Colonic mucosa (tissue), 4 donors: ENCODE data around the gene TANGO6. TPM values are rescaled to one million over a fixed set of nuclear protein-coding genes. Genes with fewer than 3 reads are reported as not detected.

ENCODE experiments used
- DNase-seq: peaks from one replicate; pipeline ENCODE4 v3.0.0-alpha.2; 2020
- H3K27ac ChIP-seq: fragments of 200-600 bp; one replicate; pipeline ENCODE4 v1.8.0; 2021
- H3K27me3 ChIP-seq: fragments of 200-600 bp; one replicate; pipeline ENCODE4 v1.8.0; 2021
- H3K36me3 ChIP-seq: fragments of 200-600 bp; one replicate; pipeline ENCODE4 v1.8.0; 2021
- H3K4me1 ChIP-seq: fragments of 200-600 bp; one replicate; pipeline ENCODE4 v1.8.0; 2021; ENCODE audit warnings: mild to moderate bottlenecking
- H3K4me3 ChIP-seq: fragments of 200-600 bp; one replicate; pipeline ENCODE4 v1.8.0; 2021
- H3K9ac ChIP-seq, 2 donors: one replicate each; pipeline ENCODE4 v1.7.0; 2013; ENCODE audit warnings: control low read depth in 2 of 2, low read depth in 2 of 2, low read length in 2 of 2
- H3K9me3 ChIP-seq: fragments of 200-600 bp; one replicate; pipeline ENCODE4 v1.8.0; 2021
- CTCF ChIP-seq: fragments of 200-600 bp; IDR thresholded peaks from one replicate; pipeline ENCODE4 v1.8.0; 2022; ENCODE audit warnings: antibody characterized with exemption, mild to moderate bottlenecking
- intact Hi-C: fragments of 100-400 bp; cut with DNase I; formaldehyde crosslinking; loops from one replicate; pipeline ENCODE4 v1.14.1; 2022
- total RNA-seq, 2 donors: library from RNA; stranded (reverse); fragmentation: NEBNext Ultra II Directional in 1 of 2; extraction: Animal tissue kit (Norgen Biotek cat#: 25700) in 1 of 2; gene quantifications; one replicate each; pipeline ENCODE4 v1.2.1, GENCODE V29; 2021
- donor health status: healthy.
- donor health status: DM: no; HTN: no; CAD: no.
- donor health status: DM: no; HTN: no; CAD: no.

Gene TANGO6
- total RNA-seq, 2 donors from 2014 or later, result 6.6 to 10.1 TPM

- intact Hi-C loops, result no loop called here
- Histone ChIP-seq H3K9me3 (no peaks in the 10 kb centered on the region), H3K9ac (no peak overlapping the region), H3K27ac (no peak overlapping the region), H3K27me3 (no peaks in the 10 kb centered on the region), H3K4me3 (no peak overlapping the region), H3K4me1 (no peaks in the 10 kb centered on the region), H3K36me3 (no peaks in the 10 kb centered on the region)
- no peak for TF ChIP-seq CTCF
- DNase-seq, result no peak
Measured at GRCh38 chr16:69037373-69038160, 194.2 kb downstream of the TANGO6 start.

- Histone ChIP-seq H3K27ac (no peak overlapping the region), H3K27me3 (no peaks in the 10 kb centered on the region), H3K36me3 (no peaks in the 10 kb centered on the region), H3K4me1 (no peaks in the 10 kb centered on the region), H3K9ac (no peak overlapping the region), H3K9me3 (no peaks in the 10 kb centered on the region), H3K4me3 (no peak overlapping the region)
- no peak for DNase-seq
- no peak for TF ChIP-seq CTCF
- intact Hi-C loops, result no loop called here
Measured at GRCh38 chr16:69039333-69039941, 196.1 kb downstream of the TANGO6 start.

GRCh38 chr16:69040144-69040909, 197.0 kb downstream of the TANGO6 start:
- H3K27ac ChIP-seq, result no peak overlapping the region
- H3K4me1 ChIP-seq, result no peaks in the 10 kb centered on the region

GRCh38 chr16:69048328-69049120, 205.2 kb downstream of the TANGO6 start:
- intact Hi-C loops, result no loop called here
- Histone ChIP-seq H3K36me3 (no peaks in the 10 kb centered on the region), H3K27ac (no peak overlapping the region), H3K9ac (no peak overlapping the region), H3K27me3 (no peaks in the 10 kb centered on the region), H3K4me1 (no peaks in the 10 kb centered on the region), H3K4me3 (no peak overlapping the region), H3K9me3 (no peaks in the 10 kb centered on the region)
- no peak for TF ChIP-seq CTCF
- no peak for DNase-seq

More at GRCh38 chr16:69040144-69040909, 197.0 kb downstream of the TANGO6 start:
- Histone ChIP-seq H3K9ac (no peak overlapping the region), H3K4me3 (no peak overlapping the region), H3K36me3 (no peaks in the 10 kb centered on the region), H3K27me3 (no peaks in the 10 kb centered on the region), H3K9me3 (no peaks in the 10 kb centered on the region)
- intact Hi-C loops, result no loop called here
- no peak for TF ChIP-seq CTCF
- no peak for DNase-seq

- DNase-seq, result no peak
- Histone ChIP-seq H3K4me1 (no peaks in the 10 kb centered on the region), H3K27me3 (no peaks in the 10 kb centered on the region), H3K36me3 (no peaks in the 10 kb centered on the region), H3K4me3 (no peak overlapping the region), H3K27ac (no peak overlapping the region), H3K9me3 (no peaks in the 10 kb centered on the region), H3K9ac (no peak overlapping the region)
- intact Hi-C loops, result no loop called here
- no peak for TF ChIP-seq CTCF
Measured at GRCh38 chr16:69049146-69049545, 205.8 kb downstream of the TANGO6 start.
